ENCODE data around the gene MAP3K4. TPM values are rescaled to one million over a fixed set of nuclear protein-coding genes. Genes with fewer than 3 reads are reported as not detected.

The MAP3K4 gene
- total RNA-seq, 1 experiment from 2014 or later, result 54.3 TPM

DNA sequence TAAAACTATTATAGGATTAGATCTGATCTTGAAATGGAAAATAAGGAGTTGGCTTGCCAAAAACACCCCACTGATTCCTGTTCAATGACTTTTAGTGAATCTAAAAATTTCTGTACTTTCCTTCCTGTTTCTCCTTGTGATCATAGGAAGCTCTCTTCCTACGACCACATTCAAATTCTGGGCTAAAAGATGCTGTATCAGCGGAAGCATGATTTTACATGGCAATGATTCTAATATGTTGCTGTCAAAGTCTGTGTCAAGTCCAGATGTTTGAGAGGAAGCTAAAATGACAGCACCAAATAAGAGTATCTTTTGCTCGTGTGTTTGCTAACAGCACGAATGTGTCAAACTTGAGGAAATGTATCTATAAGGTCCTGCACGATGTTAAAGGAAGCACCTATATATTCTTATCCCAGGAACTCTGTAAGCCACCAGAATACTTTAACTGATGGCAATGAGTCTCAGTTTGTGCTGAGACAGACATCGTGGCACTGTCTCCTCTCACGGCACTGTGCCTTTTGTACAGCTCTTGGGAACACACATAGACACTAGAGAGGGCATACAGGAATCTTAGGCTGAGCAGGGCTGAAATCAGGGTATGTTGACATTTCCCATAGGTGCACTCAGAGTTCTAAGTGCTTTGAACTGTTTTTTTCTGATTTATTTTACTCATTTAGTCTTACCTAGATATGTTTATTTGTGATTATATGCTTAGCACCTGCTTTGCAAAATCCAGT is 24.9 kb upstream of the MAP3K4 start:
- Histone ChIP-seq H4K5ac (ENCODE audit: insufficient read length, low read depth, low read length) (no peak overlapping the region), H3K18ac (ENCODE audit: insufficient read length, low read depth, low read length) (no peak overlapping the region), H3K9ac (ENCODE audit: extremely low read depth, insufficient read length, low read length) (no peak overlapping the region), H3K56ac (ENCODE audit: insufficient read length, low read depth, low read length) (no peak overlapping the region), H3K14ac (ENCODE audit: insufficient read depth, low read length) (no peak overlapping the region), H3K4me1 (ENCODE audit: insufficient read depth, low read length) (no peaks in the 10 kb centered on the region), H3K23me2 (ENCODE audit: insufficient read length, low read depth, low read length, poor library complexity, severe bottlenecking) (no peaks in the 10 kb centered on the region), H3K4me2 (ENCODE audit: insufficient read depth, insufficient read length, low read length) (no peak overlapping the region), H3K4ac (ENCODE audit: low read depth, low read length) (no peak overlapping the region), H3T11ph (ENCODE audit: low read length) (no peak overlapping the region), H2AK5ac (ENCODE audit: insufficient read length, low read length) (no peak overlapping the region), H3K27me3 (ENCODE audit: insufficient read depth, low read length) (no peaks in the 10 kb centered on the region), H2BK20ac (ENCODE audit: low read depth, low read length, poor library complexity, severe bottlenecking) (no peak overlapping the region), H2BK12ac (ENCODE audit: insufficient read length, low read depth, low read length) (no peak overlapping the region), H2AFZ (ENCODE audit: low read length) (no peak overlapping the region), H3K79me1 (ENCODE audit: insufficient read depth, low read depth, low read length, poor library complexity, severe bottlenecking) (no peaks in the 10 kb centered on the region), H4K91ac (ENCODE audit: insufficient read length, low read depth, low read length) (no peak overlapping the region), H3K23ac (ENCODE audit: insufficient read length, low read depth, low read length) (no peak overlapping the region), H4K20me1 (ENCODE audit: control insufficient read depth, insufficient read depth, insufficient read length) (no peaks in the 10 kb centered on the region), H2BK5ac (ENCODE audit: insufficient read length, low read length) (no peak overlapping the region), H3K79me2 (ENCODE audit: insufficient read depth, low read length) (no peaks in the 10 kb centered on the region), H2BK15ac (ENCODE audit: low read depth, low read length) (no peak overlapping the region), H4K8ac (replicated peaks; ENCODE audit: insufficient read length, low read depth, low read length) (no peak overlapping the region), H3K9me3 (ENCODE audit: control insufficient read depth, low read depth, low read length) (no peaks in the 10 kb centered on the region), H3K27ac (ENCODE audit: insufficient read length, low read depth, low read length) (no peak overlapping the region), H2BK120ac (ENCODE audit: low read depth, low read length, poor library complexity, severe bottlenecking) (no peak overlapping the region)
- Mint-ChIP-seq H3K27me3 (ENCODE audit: low read depth) (no peaks in the 10 kb centered on the region), H3K36me3 (ENCODE audit: insufficient read depth in 1 of 3, low read depth in 3 of 3) (no peaks in the 10 kb centered on the region; a peak in 1 of 7 replicates), H3K9me3 (0 out of 5 replicates have a peak, but pooled peaks cover 0 to 3% of the 10 kb centered on the region in 2 experiments), H3K4me3 (no peak overlapping the region), H3K27ac (no peak overlapping the region), H3K4me1 (no peaks in the 10 kb centered on the region)
- WGBS (ENCODE audit: extremely low coverage, insufficient read length, low lambda C conversion rate), result no CpG with 5 or more reads among the region's 7 CpGs
- no peak for DNase-seq
- TF ChIP-seq, protein P1, sequence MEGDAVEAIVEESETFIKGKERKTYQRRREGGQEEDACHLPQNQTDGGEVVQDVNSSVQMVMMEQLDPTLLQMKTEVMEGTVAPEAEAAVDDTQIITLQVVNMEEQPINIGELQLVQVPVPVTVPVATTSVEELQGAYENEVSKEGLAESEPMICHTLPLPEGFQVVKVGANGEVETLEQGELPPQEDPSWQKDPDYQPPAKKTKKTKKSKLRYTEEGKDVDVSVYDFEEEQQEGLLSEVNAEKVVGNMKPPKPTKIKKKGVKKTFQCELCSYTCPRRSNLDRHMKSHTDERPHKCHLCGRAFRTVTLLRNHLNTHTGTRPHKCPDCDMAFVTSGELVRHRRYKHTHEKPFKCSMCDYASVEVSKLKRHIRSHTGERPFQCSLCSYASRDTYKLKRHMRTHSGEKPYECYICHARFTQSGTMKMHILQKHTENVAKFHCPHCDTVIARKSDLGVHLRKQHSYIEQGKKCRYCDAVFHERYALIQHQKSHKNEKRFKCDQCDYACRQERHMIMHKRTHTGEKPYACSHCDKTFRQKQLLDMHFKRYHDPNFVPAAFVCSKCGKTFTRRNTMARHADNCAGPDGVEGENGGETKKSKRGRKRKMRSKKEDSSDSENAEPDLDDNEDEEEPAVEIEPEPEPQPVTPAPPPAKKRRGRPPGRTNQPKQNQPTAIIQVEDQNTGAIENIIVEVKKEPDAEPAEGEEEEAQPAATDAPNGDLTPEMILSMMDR (conservative IDR thresholded peaks at IDR 0.05), result no peak
